Suppressor macrophage (primary cell): ENCODE results near the gene SMARCD2.
A peak's percentile ranks its signal among the peaks of the same experiment; 100 is the strongest.
"Not testable (repeated sequence)": the region's sequence is repeated elsewhere in the genome, so short reads cannot be mapped to it uniquely, and the experiment has no call there.

Experiments
- DNase-seq, 4 experiments: peaks; one replicate each; pipeline ENCODE4 v3.0.0-alpha.2; 2020 to 2022
- total RNA-seq, 17 experiments: gene quantifications; one replicate each; lab custom pipeline; 2026; ENCODE audit warnings: mixed read lengths in 6 of 17, inconsistent platforms in 3 of 17; lab: John Stamatoyannopoulos, UW

The SMARCD2 gene
- total RNA-seq, result 41.2 to 104 (median 71.4) reads per million in 17 experiments

GRCh38 chr17:63842540-63843386 lies at the start of gene SMARCD2:
Gene SMARCD2, minus strand, starts transcription at chr17:63842685. Its CDS starts 11 bp downstream, at chr17:63842674.
- peak; percentile 98 to 100 (median 99) for DNase-seq

GRCh38 chr17:63889026-63889848 lies 46.8 kb upstream of the SMARCD2 start:
- peak; percentile 26 to 53 (median 48) for DNase-seq

GRCh38 chr17:63885119-63885518 lies 42.6 kb upstream of the SMARCD2 start:
- not testable (repeated sequence) for DNase-seq

DNA sequence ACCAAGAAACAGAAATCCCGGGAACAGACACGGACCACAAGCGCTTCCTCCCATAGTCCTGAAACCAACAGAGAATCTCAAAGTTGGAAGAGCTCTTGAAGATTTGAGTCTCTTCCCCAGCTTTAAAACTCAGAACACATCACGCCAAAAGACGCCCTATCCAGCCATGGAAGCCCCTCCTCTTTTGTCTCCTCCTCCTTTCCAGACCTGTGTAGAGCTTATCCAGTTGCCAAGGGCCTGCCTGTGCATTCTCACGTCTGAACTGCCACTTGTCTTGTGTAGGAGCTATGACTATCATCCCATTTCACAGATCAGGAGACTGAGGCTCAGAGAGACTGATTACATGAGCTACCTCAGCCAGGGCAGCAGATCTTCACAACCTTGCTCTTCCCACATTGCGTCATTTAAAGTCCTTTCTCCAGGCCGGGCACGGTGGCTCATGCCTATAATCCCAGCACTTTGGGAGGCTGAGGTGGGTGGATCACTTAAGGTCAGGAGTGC lies 40.2 kb upstream of the SMARCD2 start:
- not testable (repeated sequence) for DNase-seq

GRCh38 chr17:63881935-63882601 lies 39.6 kb upstream of the SMARCD2 start, which contains the start of gene GH2:
Gene GH2, minus strand, starts transcription at chr17:63881944. Its CDS starts 143 bp downstream, at chr17:63881801.
- DNase-seq, result peak; percentile 58 to 72 (median 65)

DNA sequence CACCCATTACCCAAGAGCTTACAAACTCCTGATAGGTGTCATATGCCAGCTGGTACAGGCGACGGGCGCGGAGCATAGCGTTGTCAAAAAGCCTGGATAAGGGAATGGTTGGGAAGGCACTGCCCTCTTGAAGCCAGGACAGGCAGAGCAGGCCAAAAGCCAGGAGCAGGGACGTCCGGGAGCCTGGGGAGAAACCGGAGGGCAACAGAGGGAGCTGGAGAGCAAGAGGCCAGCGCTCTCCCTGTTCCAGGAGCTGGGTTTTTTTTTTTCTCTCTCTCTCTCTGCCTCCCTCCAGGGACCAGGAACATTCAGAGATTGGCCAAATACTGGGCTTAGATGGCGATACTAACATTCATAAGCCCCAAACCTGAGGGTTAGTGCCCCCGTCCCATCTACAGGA lies 38.9 kb upstream of the SMARCD2 start:
- not testable (repeated sequence) for DNase-seq

DNA sequence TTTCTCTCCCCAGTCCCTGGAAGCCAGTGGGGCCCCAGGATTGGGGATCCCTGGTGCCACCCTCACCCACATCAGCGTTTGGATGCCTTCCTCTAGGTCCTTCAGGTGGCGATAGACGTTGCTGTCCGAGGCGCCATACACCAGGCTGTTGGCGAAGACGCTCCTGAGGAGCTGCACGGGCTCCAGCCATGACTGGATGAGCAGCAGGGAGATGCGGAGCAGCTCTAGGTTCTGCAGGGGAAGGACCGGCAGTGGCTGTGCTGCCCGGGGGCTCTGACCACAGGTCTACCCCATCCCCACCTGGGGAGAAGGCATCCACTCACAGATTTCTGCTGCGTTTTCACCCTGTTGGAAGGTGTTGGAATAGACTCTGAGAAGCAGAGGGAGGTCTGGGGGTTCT lies 38.2 kb upstream of the SMARCD2 start:
- no peak for DNase-seq

- not testable (repeated sequence) for DNase-seq
Observed at GRCh38 chr17:63878413-63878812, 35.9 kb upstream of the SMARCD2 start.

DNA sequence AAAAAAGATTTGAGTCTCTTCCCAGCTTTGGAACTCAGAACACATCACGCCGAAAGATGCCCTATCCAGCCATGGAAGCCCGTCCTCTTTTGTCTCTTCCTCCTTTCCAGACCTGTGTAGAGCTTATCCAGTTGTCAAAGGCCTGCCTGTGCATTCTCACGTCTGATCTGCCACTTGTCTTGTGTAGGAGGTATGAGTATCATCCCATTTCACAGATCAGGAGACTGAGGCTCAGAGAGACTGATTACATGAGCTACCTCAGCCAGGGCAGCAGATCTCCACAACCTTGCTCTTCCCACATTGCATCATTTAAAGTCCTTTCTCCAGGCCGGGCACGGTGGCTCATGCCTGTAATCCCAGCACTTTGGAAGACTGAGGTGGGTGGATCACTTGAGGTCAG lies 32.2 kb upstream of the SMARCD2 start:
- not testable (repeated sequence) for DNase-seq

DNA sequence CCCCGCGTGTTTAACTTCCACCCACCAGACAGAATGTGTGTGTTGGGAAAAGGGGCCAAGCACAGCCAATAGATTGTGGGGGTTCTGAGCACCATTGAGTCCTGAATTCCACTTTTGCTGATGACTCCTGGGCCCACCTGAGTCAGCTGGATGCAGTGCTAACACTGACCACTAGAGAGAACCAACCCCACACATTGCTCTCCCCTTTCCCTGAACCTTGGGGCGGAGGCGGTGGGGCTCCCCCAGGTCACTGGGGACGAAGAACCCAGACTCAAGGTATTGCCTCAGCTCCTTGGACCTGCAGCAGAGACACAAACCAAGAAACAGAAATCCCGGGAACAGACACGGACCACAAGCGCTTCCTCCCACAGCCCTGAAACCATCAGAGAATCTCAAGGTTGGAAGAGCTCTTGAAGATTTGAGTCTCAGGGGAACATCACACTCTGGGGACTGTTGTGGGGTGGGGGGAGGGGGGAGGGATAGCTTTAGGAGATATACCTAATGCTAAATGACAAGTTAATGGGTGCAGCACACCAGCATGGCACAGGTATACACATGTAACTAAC lies 31.7 kb upstream of the SMARCD2 start:
- DNase-seq, result not testable (repeated sequence)

- not testable (repeated sequence) for DNase-seq
Observed at GRCh38 chr17:63873577-63873976, 31.1 kb upstream of the SMARCD2 start, which contains the start of gene CSH2. Gene CSH2, minus strand, starts transcription at chr17:63873677. Its CDS starts 63 bp downstream, at chr17:63873614.

GRCh38 chr17:63871646-63872365 lies 29.3 kb upstream of the SMARCD2 start:
- not testable (repeated sequence) for DNase-seq

GRCh38 chr17:63870292-63870665 lies 27.8 kb upstream of the SMARCD2 start:
- DNase-seq, result not testable (repeated sequence)

- DNase-seq, result not testable (repeated sequence)
Observed at GRCh38 chr17:63869491-63870291, 27.2 kb upstream of the SMARCD2 start.

- DNase-seq, result peak in 1 of 4 experiments; percentile 25
Observed at GRCh38 chr17:63866625-63867024, 24.1 kb upstream of the SMARCD2 start.

- DNase-seq, result no peak
Observed at GRCh38 chr17:63859257-63859656, 16.8 kb upstream of the SMARCD2 start.

- not testable (repeated sequence) for DNase-seq
Observed at GRCh38 chr17:63856425-63856824, 13.9 kb upstream of the SMARCD2 start.

DNA sequence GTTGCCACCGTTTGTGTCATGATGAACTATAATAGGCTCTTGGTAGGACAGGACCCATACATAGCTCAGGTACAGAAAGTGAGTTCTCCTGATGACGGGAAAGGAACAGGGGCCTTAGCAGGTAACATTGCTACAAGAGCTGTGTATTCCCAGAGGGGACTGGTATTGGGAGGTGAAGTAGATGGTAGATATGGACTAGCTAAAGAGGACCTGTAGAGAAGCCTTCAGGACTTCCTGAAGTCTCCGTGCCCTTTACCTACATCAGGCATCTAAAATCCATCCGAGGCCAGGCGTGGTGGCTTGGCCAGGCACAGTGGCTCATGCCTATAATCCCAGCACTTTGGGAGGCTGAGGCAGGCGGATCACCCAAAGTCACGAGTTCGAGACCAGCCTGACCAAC lies 12.7 kb upstream of the SMARCD2 start:
- DNase-seq, result no peak

DNA sequence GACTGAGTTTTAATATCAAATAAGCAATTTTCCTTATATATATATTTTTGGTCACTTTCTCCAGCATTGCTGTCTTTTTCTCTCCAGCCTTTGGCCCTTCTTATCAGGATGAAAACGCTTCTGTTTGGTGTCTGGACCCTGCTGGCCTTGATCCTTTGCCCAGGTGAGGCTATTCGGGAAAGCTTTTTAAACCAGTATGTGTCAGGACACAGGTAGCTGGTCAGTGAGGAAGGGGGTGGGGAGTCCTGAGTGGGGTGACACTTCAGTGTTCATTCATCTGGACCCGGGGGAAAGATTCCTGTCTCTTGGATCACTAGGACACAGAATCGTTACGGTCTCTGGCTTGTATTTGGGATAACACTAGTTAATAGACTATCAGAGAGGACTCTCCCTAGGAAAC lies 12.2 kb upstream of the SMARCD2 start:
- no peak for DNase-seq

DNA sequence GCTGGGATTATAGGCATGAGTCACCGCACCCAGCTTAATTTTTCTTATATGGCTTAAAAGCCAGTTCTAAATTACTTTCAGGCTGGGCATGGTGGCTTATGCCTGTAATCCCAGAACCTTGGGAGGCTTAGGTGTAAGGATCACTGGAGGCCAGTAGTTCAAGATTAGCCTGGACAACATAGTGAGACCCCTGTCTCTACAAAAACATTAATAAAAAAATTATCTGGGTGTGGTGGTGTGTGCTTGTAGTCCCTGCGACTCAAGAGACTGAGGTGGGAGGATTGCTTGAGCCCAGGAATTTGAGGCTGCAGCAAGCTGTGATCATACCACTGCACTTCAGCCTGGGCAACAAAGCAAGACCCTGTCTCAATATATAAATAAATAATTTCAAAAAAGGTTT lies 10.8 kb upstream of the SMARCD2 start:
- DNase-seq, result no peak
